CD4-positive, alpha-beta T cell treated with Interleukin-4 for 4 hours (primary cell): ENCODE results near the gene NTSR1.

Experiments
- DNase-seq: peaks from one replicate; pipeline ENCODE4 v3.0.0-alpha.2; 2020

Gene NTSR1

DNA sequence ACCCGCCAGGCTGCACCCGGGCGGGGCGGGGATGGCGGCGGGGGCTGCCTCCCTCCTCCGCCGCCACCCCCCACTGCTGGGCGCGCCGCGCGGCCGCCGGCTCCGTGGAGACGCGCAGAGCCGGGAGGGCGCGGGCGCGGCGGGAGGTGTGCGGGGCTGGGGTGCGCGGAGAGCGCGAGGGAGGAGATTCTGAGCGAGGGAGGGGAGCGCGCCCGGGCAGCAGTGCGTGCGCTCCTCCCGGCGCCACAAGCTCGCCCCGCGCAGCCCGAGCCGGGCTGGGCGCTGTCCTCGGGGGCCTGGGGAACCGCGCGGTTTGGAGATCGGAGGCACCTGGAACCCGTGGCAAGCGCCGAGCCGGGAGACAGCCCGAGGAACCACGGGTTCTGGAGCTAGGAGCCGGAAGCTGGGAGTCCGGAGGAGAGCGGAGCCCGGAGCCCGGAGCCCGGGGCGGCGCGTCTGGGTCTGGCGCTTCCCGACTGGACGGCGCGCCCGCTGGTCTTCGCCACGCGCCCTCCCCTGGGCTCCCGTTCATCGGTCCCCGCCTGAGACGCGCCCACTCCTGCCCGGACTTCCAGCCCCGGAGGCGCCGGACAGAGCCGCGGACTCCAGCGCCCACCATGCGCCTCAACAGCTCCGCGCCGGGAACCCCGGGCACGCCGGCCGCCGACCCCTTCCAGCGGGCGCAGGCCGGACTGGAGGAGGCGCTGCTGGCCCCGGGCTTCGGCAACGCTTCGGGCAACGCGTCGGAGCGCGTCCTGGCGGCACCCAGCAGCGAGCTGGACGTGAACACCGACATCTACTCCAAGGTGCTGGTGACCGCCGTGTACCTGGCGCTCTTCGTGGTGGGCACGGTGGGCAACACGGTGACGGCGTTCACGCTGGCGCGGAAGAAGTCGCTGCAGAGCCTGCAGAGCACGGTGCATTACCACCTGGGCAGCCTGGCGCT is at the start of gene NTSR1:
Gene NTSR1 (plus strand): TSS at position 246 of the 946 bp plus-strand sequence. CDS start 372 bp downstream, at position 618.
- no peak for DNase-seq

DNA sequence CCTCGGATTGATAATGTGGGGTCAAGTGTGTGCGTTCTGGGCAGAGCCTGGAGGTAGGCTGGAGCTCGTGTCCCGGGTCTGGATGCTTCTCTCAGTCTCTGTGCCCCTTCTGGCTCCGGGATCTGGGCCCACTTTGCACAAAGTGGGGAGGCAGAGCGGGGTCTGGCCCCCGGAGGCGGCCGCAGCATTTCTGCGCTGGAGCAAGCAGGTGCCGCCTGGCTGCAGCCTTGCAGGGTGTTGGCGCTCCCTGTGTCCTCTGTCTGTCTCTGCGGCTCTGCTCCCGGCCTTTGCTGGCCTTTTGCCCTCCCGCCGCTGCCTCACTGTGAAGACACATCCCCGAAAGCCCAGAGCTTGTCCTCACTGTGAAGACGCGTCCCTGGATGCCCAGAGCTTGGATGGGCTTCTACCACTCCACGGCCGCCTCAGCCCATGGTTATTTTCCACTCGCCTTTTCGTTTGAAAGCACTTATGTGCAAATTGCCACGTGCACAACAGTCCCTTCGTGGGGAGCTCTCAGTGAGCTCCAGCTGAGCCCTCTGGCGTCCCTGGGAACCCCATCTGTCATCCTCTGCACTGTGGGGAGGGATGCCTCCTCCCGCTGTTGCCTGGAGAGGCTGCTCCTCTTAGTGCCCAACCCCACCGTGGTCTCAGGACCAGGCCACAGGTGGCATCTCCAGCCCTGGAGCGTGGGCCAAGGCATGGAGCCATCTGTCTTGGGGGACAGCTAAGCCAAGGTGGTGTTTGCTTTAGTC is 49.0 kb upstream of the NTSR1 start:
- no peak for DNase-seq

DNA sequence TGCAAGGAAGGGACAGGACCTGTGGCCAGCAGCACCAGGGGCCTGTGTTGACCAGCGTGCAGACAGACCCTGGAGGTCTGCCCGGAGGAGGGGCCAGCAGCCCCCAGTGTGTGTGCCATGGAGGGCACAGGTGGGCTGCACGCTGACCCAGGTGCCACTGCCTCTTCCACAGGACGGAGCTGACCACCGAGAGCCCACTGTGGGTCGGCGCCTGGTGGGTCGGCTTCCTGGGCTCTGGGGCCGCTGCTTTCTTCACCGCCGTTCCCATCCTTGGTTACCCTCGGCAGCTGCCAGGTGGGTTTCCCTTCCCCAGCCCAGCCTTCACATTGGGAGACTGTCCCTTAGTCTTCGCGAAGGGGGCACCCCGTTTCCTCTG is 48.4 kb upstream of the NTSR1 start:
- no peak for DNase-seq

DNA sequence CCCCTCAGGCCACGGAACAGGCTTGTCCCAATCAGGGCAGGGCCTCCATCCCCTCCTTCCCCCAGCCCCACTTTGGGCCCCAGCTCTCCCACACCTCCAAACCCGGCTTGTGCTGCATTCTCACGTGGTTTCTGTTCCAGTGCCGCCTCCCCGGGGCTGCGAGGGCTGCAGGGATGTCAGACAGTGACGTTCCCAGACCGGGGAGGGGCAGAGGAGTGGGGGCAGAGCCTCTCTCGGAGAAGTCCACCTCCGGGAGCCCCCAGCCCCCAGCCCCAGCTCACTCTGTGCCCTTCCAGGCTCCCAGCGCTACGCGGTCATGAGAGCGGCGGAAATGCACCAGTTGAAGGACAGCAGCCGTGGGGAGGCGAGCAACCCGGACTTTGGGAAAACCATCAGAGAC is 47.9 kb upstream of the NTSR1 start:
- no peak for DNase-seq

DNA sequence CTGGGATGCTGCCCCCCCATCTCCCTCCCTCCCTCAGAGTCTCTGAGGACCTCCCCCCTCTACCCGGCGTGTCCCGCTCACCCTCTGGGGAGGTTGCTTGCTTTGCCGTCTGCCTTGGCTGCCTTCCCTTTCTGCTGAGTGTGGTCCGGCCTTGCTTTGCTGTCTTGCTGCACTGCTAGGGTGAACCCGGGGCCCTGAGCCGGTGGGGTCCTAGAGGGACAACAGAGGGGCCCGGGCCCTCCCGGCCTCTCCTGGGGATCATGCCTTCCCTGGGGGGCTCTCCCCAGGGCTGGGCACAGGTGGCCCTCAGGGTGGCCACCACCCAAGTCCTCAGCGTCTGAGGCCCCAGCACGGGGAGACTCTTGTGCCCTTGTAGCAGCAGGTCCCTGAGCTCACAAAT is 47.0 kb upstream of the NTSR1 start:
- DNase-seq: no peak

DNA sequence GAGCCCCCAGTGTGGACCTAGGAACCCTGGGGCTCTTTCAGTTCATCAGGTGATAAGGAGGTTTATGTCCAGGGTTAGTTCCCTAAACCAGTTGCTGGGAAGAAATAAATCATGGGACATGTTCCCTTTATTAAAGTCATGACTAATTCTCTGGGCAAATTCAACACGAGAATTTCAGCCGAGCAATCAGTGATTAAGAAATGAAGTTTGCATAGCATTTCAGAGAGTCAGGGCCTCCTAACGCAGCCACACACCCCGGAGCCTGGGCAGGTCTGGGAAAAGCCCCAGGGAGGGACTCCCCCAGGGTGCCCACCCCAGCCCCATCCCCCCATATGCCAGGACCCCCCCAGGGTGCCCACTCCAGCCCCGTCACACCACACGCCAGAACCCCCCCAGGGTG is 46.2 kb upstream of the NTSR1 start:
- DNase-seq: no peak

DNA sequence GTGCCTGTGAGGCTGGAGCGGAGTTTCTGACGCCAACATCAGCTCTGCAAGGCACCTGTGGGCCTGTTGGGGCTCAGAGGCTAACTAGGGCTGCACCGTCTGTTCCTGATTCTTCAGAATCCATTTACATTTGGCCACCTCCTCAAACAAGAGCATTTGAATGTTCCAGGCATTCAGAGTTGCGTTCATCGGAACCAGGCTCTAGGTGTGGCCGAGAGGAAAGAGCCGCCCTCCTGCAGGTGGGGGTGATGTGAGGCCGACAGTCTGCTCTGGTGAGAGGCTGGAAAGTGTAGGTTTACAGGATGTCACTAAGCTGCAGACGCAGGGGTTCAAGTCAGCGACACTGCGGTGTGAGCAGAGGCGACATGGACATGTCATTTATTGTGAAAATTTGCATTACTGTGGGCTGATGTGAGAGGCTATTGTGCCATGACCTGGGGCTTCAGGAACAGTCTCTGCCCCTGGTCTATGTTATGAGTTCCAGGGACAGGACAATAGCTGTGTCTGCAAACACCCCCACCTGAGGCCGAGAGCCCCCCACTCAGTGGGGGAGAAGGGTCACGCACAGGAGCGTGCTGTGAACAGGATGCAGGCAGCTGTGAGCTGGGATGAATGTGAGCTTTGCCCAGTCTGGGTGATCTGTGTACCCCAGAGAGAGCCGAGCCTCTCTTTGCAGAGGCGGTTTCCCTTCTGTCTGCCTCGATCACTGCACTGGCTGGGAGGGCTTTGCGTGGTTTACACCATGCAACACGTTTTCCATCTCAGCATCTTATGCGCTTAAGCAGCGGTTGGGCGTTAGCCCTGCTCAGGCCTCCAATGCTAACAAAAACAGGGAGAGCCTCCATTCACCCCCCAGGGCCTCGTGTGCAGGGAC is 45.3 kb upstream of the NTSR1 start:
- DNase-seq: no peak

DNA sequence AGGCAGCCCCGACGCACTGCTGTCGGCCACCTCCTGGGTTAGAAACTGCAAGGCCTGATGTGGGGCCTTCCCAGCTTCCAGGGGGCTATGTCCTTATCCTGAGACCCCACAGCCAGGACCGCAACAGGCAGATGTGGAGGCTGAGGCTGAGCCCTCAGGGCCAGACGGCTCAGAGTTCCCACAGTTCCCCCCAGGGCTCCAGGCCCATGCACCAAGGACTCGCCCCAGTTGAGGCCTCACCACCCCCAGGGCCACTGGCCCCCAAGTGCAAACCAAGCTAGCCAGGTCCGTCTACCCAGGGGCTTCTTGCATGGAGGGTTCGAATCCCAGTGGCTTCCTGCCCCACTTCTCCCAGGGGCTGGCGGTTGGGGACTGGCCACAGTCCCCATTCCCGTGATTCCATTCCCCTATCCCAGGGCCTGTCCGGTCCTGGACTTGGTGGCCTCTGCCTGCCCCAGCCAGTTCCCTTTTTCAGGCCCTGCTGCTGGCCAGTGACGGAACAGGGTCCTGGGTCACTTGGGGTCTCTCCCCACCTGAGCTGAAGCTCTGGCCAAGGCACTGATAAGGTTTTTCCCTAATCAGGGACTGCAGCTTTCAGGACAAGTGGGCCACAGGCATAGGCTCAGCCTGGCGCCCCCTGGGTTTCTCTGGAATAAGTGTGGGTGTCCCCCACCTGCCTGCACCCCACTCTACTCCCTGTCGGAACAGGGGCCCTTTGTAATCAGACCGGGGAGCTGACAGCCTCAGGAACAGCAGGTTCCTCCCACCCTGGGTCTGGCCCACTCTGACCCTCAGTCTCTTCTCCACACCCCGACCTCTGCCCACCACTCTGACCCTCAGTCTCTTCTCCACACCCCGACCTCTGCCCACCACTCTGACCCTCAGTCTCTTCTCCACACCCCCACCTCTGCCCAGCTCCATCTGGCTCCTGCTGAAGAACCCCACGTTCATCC is 44.3 kb upstream of the NTSR1 start:
- DNase-seq: no peak

DNA sequence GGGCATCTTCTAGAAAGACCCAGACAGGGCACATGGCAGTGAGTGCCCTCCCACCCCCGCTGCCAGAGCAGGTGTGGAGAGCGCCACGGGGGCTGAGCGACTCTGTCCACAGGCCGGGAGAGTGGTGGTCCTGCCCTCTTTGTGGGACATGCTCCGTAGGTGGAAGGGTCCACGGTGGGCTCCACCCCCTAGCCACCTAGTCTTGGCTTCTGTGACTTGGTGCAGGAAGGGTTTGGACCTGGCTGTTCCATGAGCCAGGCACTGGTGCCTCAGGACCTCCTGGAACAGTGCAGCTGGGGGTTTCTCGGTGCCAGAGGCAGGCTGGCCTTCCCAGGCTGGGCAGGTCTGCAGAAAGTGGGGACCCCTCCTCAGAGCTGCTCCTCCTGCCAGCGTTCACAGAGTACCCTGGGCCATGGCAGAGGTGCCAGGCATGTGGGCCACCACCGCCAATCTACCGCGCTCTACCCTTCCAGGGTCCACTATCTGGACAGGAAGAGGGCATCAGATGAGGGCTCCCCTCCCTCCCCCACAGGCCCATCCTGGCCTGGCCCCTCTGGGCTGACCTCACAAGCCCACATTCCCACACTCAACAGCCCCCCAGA is 43.4 kb upstream of the NTSR1 start:
- DNase-seq: no peak

DNA sequence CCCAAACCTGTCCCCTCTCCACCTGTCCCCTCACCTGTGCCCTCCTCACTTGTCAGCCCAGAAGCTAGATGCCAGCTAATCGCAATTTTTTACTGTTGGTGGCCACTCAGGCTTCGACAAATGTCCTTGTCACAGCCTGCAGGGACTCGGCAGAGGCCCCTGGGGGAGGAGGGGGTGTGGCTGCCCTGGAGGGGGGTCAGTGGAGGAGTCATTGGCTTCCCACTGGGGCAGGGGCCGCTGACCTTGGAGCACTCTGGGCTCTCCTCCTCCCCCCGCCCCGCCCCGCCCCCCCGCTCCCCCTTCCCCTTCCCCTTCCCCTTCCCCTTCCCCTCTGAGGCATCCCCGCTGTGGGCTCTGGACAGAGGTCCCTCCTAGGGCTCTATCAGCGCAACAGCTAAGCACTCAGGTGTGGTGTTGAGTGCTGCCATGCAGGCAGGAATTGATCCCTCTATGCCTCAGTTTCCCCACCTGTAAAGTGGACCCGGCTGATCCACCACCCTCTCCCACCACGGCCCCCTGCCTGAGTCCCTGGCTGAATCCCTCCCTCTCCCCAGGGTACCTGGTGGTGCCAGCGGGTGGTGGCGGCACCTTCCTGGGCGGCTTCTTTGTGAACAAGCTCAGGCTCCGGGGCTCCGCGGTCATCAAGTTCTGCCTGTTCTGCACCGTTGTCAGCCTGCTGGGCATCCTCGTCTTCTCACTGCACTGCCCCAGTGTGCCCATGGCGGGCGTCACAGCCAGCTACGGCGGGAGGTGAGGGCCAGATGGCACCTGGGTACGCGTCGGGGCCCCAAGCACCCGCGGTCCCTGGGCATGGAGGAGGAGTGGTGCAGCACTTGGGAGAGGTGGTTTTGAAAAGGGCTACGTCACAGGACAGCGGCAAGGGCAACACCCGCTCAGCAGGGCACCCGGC is 42.6 kb upstream of the NTSR1 start:
- DNase-seq: no peak

DNA sequence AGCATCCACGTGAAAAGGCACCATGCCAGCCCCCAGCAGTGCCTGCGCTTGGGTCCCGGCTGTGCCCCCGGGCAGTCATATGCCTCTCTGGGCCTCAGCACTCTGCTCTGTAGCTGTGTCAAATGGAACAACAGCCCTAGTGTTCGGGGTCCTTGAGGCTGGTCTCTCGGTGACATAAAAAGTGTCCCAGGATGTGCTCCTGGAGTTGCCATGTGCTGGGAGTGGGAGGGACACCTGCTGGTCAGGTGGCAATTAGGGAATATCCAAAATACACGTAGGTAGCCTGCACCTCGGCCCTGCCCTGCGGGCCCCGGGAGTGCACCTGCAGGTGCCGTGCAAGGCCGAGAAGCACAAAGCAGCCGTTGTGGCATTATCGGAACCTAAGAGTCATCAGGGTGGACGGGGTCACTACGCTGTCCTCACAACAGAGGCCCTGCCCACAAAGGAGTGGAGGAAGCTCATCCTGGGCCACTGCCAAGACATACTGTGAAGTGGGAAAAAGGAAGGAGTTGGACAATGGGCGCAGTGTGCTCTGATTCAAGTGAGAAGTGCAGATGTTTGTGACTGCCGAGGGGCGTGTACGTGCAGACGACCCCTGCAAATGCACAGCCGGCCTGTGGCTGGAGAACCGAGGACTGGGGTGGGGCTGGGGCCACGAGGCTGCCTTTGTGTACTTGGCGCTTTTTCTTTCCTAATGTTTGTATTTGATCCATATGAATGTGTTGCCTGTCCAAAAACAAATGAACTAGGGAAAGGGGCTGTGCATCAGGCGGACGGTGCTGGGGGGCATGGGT is 41.7 kb upstream of the NTSR1 start:
- no peak for DNase-seq

DNA sequence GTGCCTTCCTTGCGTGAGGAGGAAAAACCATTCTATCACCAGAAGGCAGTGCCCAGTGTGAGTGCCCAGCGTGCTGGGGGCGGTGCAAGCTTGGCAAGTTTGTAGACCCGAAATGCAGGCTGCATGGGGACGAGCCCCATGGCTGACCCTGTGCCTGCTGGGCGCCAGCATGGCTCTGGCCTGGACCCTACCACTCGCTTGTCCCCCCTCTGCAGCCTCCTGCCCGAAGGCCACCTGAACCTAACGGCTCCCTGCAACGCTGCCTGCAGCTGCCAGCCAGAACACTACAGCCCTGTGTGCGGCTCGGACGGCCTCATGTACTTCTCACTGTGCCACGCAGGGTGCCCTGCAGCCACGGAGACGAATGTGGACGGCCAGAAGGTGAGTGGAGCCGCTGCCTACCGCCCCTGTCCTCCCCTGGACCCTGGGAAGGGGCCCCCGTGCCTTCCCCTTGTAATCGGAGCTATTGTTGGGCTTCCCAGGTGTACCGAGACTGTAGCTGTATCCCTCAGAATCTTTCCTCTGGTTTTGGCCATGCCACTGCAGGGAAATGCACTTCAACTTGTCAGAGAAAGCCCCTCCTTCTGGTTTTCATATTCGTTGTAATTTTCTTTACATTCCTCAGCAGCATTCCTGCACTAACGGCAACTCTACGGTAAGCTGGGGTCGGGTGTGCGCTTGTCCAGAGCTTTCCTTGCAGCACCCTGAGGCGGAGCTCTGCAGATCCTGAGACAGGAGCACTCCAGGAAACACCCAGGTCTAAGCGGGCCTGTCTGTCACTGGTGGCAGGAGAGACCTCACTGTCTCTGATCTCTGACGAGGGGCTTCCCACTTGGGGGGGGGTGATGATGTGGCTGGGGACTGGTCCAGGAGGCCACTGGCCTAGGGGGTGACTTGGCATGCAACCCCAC is 40.9 kb upstream of the NTSR1 start:
- no peak for DNase-seq

DNA sequence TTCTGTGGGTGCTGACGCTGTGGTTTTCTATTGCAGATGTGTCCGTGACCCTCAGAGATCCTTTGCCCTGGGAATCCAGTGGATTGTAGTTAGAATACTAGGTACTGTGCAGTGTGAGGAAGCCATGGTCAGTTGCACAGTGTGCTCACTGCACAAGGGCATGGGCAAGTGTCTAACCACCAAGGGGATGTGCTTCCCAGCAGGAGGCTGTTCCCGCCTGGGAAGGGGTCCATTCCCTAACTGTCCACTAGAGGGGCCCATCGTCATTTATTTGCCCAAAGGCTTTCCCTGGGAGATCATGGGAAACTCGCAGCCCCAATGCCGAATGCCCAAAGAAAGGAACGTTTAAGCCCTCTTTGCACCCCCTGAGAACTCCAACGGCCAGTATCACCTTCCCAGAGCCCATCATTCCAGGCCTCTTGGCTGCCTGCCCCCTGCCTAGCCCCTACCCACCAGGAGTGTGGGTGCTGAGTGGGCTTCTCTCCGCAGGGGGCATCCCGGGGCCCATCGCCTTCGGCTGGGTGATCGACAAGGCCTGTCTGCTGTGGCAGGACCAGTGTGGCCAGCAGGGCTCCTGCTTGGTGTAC is 40.1 kb upstream of the NTSR1 start:
- DNase-seq: peak; percentile 48

DNA sequence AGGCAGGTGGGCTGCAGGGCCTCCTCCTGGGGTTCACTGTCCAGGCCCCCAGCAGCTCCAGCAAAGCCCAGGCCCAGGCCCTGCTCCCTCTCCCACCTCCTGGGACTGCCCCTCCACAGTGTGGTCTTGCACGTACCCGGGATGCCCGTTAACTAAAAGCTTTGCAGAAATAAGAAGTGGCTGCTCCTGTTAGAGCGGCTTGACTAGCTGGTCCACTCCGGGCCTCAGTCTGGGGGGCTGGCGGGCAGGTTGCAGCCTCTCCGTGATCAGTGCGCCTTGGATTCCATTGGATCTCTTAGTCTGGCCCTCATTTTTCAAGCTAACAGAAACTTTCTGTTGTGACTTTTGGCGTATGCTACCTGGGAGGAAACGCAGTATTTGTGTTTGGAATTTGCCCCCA is 39.4 kb upstream of the NTSR1 start:
- DNase-seq: no peak

DNA sequence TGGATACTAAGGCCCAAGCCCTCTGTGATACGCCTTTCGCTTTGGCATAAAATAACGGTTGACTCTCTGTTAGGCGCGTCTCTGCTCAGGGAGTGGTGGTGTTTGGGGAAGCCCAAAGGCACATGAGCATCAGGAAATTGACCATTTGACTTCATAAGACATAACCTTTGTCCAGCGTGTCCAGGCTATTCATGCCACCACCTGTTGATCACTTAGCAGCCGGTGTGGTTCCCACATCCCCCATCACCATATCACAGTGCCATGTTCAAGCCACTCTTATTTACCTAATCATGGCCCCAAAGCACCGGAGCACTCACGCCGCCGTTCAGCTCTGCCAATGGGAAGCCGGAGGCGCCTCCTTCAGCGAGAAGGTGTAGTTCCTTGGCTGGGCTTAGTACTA is 38.5 kb upstream of the NTSR1 start:
- DNase-seq: no peak

DNA sequence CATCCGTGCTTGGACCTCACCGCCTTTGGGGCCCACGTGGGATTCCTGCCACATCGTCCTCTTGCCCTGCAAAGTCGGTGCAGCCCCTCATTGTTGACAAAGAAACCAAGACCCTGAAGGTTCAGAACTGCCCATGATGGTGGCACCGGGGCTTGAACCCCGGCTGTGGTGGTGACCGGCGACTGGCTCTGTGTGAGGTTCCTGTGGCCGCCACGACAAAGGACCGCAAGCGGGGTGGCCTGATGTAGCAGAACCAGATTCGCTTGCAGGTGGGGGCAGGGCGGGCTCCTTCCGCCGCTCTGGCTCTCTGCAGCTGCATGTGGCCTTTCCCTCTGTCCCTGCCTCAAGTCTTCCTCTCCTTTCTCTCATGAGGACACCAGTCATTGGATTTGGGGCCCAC is 37.6 kb upstream of the NTSR1 start:
- DNase-seq: no peak

DNA sequence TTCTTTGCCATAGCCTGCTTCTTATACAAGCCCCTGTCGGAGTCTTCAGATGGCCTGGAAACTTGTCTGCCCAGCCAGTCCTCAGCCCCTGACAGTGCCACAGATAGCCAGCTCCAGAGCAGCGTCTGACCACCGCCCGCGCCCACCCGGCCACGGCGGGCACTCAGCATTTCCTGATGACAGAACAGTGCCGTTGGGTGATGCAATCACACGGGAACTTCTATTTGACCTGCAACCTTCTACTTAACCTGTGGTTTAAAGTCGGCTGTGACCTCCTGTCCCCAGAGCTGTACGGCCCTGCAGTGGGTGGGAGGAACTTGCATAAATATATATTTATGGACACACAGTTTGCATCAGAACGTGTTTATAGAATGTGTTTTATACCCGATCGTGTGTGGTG is 36.9 kb upstream of the NTSR1 start:
- no peak for DNase-seq

DNA sequence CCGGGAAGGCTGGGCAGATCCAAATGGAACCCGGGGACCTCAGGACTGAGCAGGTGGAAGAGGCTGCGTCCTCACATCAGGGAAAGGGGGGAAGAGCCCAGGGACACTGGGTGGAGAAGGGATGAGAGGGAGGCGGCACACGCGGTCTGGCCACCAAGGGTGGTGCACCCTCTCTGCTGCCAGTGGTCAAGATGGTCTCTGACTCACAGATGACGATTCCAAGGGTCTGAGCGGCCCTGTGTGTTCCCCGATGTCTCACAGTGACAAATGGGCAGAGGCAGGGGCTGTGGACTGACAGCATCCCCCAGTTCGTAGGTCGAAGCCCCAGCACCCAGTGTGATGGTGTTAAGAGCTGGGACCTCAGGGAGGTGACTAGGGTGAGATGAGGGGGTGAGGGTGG is 34.3 kb upstream of the NTSR1 start:
- no peak for DNase-seq
